OCI-LY7 (cell line): ENCODE results near the gene TMCC2. TPM values are rescaled to one million over a fixed set of nuclear protein-coding genes. Genes with fewer than 3 reads are reported as not detected.

Experiments used
- BruUV-seq: library from RNA; stranded (reverse); fragments of 400-500 nt; replicated peaks from 2 replicates; lab custom pipeline; 2021; lab: Mats Ljungman, UMichigan
- CTCF ChIA-PET: fragments of 300-600 bp; sonication (Branson Sonifier 250); formaldehyde crosslinking; loops from one replicate; lab custom pipeline; 2022; ENCODE audit warnings: antibody characterized with exemption; ENCODE audit not compliant: unreplicated experiment; lab: Charles Lee
- POLR2A ChIA-PET: fragments of 300-600 bp; sonication (Branson Sonifier 250); formaldehyde crosslinking; loops from one replicate; lab custom pipeline; 2022; ENCODE audit warnings: antibody characterized with exemption; lab: Charles Lee
- DNase-seq: peaks from one replicate; pipeline ENCODE4 v3.0.0-alpha.2; 2015; ENCODE audit warnings: low spot score
- H2AFZ ChIP-seq: fragments of 200-600 bp; sonication (generic), shearing (Covaris generic); 2 replicates; pipeline ENCODE4 v1.6.1; 2014; ENCODE audit warnings: mild to moderate bottlenecking, antibody characterized with exemption, low read length, moderate library complexity
- H3K27ac ChIP-seq: fragments of 200-600 bp; sonication (generic); 2 replicates; pipeline ENCODE4 v1.5.1; 2014; ENCODE audit warnings: mixed run types, low read depth, mild to moderate bottlenecking, moderate library complexity, low read length, inconsistent platforms; ENCODE audit not compliant: poor library complexity, severe bottlenecking
- H3K36me3 ChIP-seq: fragments of 200-600 bp; sonication (generic); 2 replicates; pipeline ENCODE4 v1.6.1; 2014; ENCODE audit warnings: mild to moderate bottlenecking, antibody characterized with exemption, low read length, moderate library complexity, mixed read lengths; ENCODE audit not compliant: insufficient read depth
- H3K4me1 ChIP-seq: fragments of 200-600 bp; sonication (generic); 2 replicates; pipeline ENCODE4 v1.5.1; 2014; ENCODE audit warnings: mild to moderate bottlenecking, low read length; ENCODE audit not compliant: insufficient read depth, poor library complexity, severe bottlenecking
- H3K4me2 ChIP-seq: fragments of 200-600 bp; sonication (generic); 2 replicates; pipeline ENCODE4 v1.6.1; 2014; ENCODE audit warnings: mild to moderate bottlenecking, low read length
- H3K4me3 ChIP-seq: fragments of 200-600 bp; sonication (generic); 2 replicates; pipeline ENCODE4 v1.5.1; 2014; ENCODE audit warnings: mild to moderate bottlenecking, low read depth, low read length; ENCODE audit not compliant: poor library complexity, severe bottlenecking
- H3K79me2 ChIP-seq: fragments of 200-600 bp; sonication (generic); 2 replicates; pipeline ENCODE4 v1.6.1; 2016; ENCODE audit warnings: low read depth, mild to moderate bottlenecking, low read length, moderate library complexity, mixed read lengths; ENCODE audit not compliant: insufficient read depth
- H3K9me2 ChIP-seq: fragments of 200-600 bp; sonication (generic); 2 replicates; pipeline ENCODE4 v1.6.1; 2016; ENCODE audit warnings: mild to moderate bottlenecking, low read length, mixed read lengths; ENCODE audit not compliant: insufficient read depth
- H3K9me3 ChIP-seq: fragments of 200-600 bp; sonication (generic); 2 replicates; pipeline ENCODE4 v1.6.1; 2014; ENCODE audit warnings: mild to moderate bottlenecking, mixed run types, low read length, mixed read lengths
- H4K20me1 ChIP-seq: fragments of 200-600 bp; sonication (generic); 2 replicates; pipeline ENCODE4 v1.6.1; 2014; ENCODE audit warnings: mild to moderate bottlenecking, antibody characterized with exemption, low read length, moderate library complexity, mixed read lengths; ENCODE audit not compliant: insufficient read depth
- CTCF ChIP-seq: fragments of 200-600 bp; sonication (generic); conservative IDR thresholded peaks from 2 replicates; pipeline ENCODE4 v1.5.1; 2014; ENCODE audit warnings: mild to moderate bottlenecking, antibody characterized with exemption, low read length, moderate library complexity, mixed read lengths
- EZH2phosphoT487 ChIP-seq: fragments of 200-600 bp; sonication (generic); IDR thresholded peaks from 2 replicates; pipeline ENCODE4 v1.6.1; 2018; ENCODE audit warnings: low read depth, borderline replicate concordance, mild to moderate bottlenecking, mixed run types, antibody characterized with exemption, low read length, moderate library complexity, mixed read lengths
- intact Hi-C: fragments of 100-400 bp; cut with micrococcal nuclease; formaldehyde crosslinking; loops from one replicate; pipeline ENCODE4 v1.10.0; 2022; ENCODE audit not compliant: unreplicated experiment
- total RNA-seq, 2 experiments: library from RNA; depleted of rRNA in 1 of 2; stranded (reverse); fragments of >200 nt in 1 of 2; shearing (Covaris generic) in 1 of 2; gene quantifications; 2 replicates each; pipeline ENCODE4 v1.2.3, GENCODE V29; 2014 to 2022

Gene TMCC2
- total RNA-seq, 2 experiments from 2014 or later, result 5.2 to 7.8 TPM

- no peaks in the 10 kb centered on the region for H3K9me2 ChIP-seq
- intact Hi-C loops, result no loop called here
Measured at GRCh38 chr1:205243350-205244191, 15.8 kb downstream of the TMCC2 start.

GRCh38 chr1:205244384-205244783 is 16.6 kb downstream of the TMCC2 start:
- intact Hi-C loops, result no loop called here
- no TSS peak for BruUV-seq
- H3K9me3 ChIP-seq, result no peaks in the 10 kb centered on the region
- H3K27ac ChIP-seq, result no peak overlapping the region
- H2AFZ ChIP-seq, result no peak overlapping the region
- H4K20me1 ChIP-seq, result no peaks in the 10 kb centered on the region
- ChIA-PET POLR2A (interaction anchor here (0.7 kb wide), 1 partner anchor 17 kb away, joined by 3 read pairs; no protein-coding TSS in a partner anchor), CTCF (interaction anchor here (0.6 kb wide), 1 partner anchor 186 kb away, joined by 3 read pairs; no protein-coding TSS in a partner anchor)
- H3K4me3 ChIP-seq, result no peak overlapping the region
- no peak for DNase-seq
- no peaks in the 10 kb centered on the region for H3K79me2 ChIP-seq
- H3K4me1 ChIP-seq, result no peaks in the 10 kb centered on the region
- TF ChIP-seq EZH2phosphoT487 (no peak), CTCF (no peak)
- H3K9me2 ChIP-seq, result no peaks in the 10 kb centered on the region
- H3K36me3 ChIP-seq, result no peaks in the 10 kb centered on the region
- H3K4me2 ChIP-seq, result no peak overlapping the region

More at GRCh38 chr1:205243350-205244191, 15.8 kb downstream of the TMCC2 start:
- Histone ChIP-seq H3K4me1 (peaks cover 1% of the 10 kb centered on the region), H2AFZ (no peak overlapping the region), H4K20me1 (no peaks in the 10 kb centered on the region), H3K4me2 (no peak overlapping the region), H3K79me2 (no peaks in the 10 kb centered on the region), H3K27ac (no peak overlapping the region), H3K9me3 (no peaks in the 10 kb centered on the region), H3K36me3 (no peaks in the 10 kb centered on the region), H3K4me3 (no peak overlapping the region)
- CTCF ChIA-PET, result no interaction called here
- POLR2A ChIA-PET, result interaction anchor here (1.2 kb wide), 1 partner anchor 16 kb away, joined by 3 read pairs; no protein-coding TSS in a partner anchor
- DNase-seq, result no peak
- no TSS peak for BruUV-seq
- TF ChIP-seq EZH2phosphoT487, result no peak
- no peak for TF ChIP-seq CTCF

GRCh38 chr1:205245096-205245495 is 17.4 kb downstream of the TMCC2 start:
- no peak for DNase-seq
- intact Hi-C loops, result no loop called here
- Histone ChIP-seq H3K79me2 (no peaks in the 10 kb centered on the region), H4K20me1 (no peaks in the 10 kb centered on the region), H3K4me2 (no peak overlapping the region), H3K27ac (no peak overlapping the region), H3K4me3 (no peak overlapping the region), H3K4me1 (no peaks in the 10 kb centered on the region), H3K9me3 (no peaks in the 10 kb centered on the region), H2AFZ (no peak overlapping the region), H3K9me2 (no peaks in the 10 kb centered on the region), H3K36me3 (no peaks in the 10 kb centered on the region)
- ChIA-PET CTCF (interaction anchor here (0.6 kb wide), 1 partner anchor 186 kb away, joined by 3 read pairs; no protein-coding TSS in a partner anchor), POLR2A (interaction anchor here (0.7 to 1.5 kb wide), 2 partner anchors 10 to 14 kb away, joined by 3 to 6 read pairs; no protein-coding TSS in a partner anchor)
- BruUV-seq, result no TSS peak
- TF ChIP-seq CTCF (no peak), EZH2phosphoT487 (no peak)
